K562 (cell line): ENCODE data around the gene EFCAB5. TPM values are rescaled to one million over a fixed set of nuclear protein-coding genes. Genes with fewer than 3 reads are reported as not detected.

Source experiments
- ATF3 ChIP-seq, 2 experiments: fragments of 450-650 bp in 1 of 2; sonication (generic) in 1 of 2; formaldehyde crosslinking in 1 of 2; IDR thresholded peaks in 1 of 2; conservative IDR thresholded peaks in 1 of 2; 2 replicates each; pipeline versions ENCODE4 v1.6.1 to v1.8.1; 2016 to 2023; ENCODE audit warnings: mild to moderate bottlenecking in 2 of 2, moderate library complexity in 2 of 2, inconsistent platforms in 1 of 2, missing genetic modification reagents in 1 of 2
- BMI1 ChIP-seq: fragments of 150-350 bp; IDR thresholded peaks from 2 replicates; pipeline ENCODE4 v1.6.1; 2014; ENCODE audit warnings: low read length
- BRCA1 ChIP-seq, 2 experiments: fragments of 450-650 bp in 1 of 2; sonication (generic) in 1 of 2; formaldehyde crosslinking in 1 of 2; IDR thresholded peaks; 2 replicates each; pipeline versions ENCODE4 v1.5.0 to v1.6.1; 2017 to 2020; ENCODE audit warnings: mild to moderate bottlenecking in 1 of 2, missing genetic modification reagents in 1 of 2
- BRD9 ChIP-seq: fragments of 450-650 bp; IDR thresholded peaks from 2 replicates; pipeline ENCODE4 v1.6.1; 2018; ENCODE audit warnings: low read depth; ENCODE audit not compliant: partially characterized antibody
- CCAR2 ChIP-seq: fragments of 200-400 bp; formaldehyde crosslinking; IDR thresholded peaks from 2 replicates; pipeline ENCODE4 v1.6.1; 2017; ENCODE audit warnings: mild to moderate bottlenecking, low read depth, low read length
- CHD1 ChIP-seq: fragments of 200-600 bp; sonication (generic); IDR thresholded peaks from one replicate; pipeline ENCODE4 v1.6.1; 2012; ENCODE audit warnings: mild to moderate bottlenecking, moderate library complexity, low read length, inconsistent platforms
- ETV1 ChIP-seq: fragments of 450-650 bp; conservative IDR thresholded peaks from 2 replicates; pipeline ENCODE4 v1.6.1; 2016; ENCODE audit warnings: missing genetic modification characterization, control low read depth, low read depth, missing compliant biosample characterization
- FOXA1 ChIP-seq: fragments of 450-650 bp; IDR thresholded peaks from 2 replicates; pipeline ENCODE4 v1.6.1; 2016; ENCODE audit warnings: mild to moderate bottlenecking, borderline replicate concordance
- HDAC2 ChIP-seq: fragments of 450-650 bp; IDR thresholded peaks from 2 replicates; pipeline ENCODE4 v1.6.1; 2016; ENCODE audit warnings: mild to moderate bottlenecking
- HDAC3 ChIP-seq: fragments of 450-650 bp; IDR thresholded peaks from 2 replicates; pipeline ENCODE4 v1.6.1; 2018; ENCODE audit warnings: borderline replicate concordance, mild to moderate bottlenecking, moderate library complexity; ENCODE audit not compliant: partially characterized antibody
- KLF16 ChIP-seq: IDR thresholded peaks from 2 replicates; pipeline ENCODE4 v1.6.1; 2016; ENCODE audit warnings: antibody characterized with exemption
- MED1 ChIP-seq: sonication (generic); formaldehyde crosslinking; IDR thresholded peaks from 2 replicates; pipeline ENCODE4 v1.8.1; 2023; ENCODE audit warnings: missing genetic modification reagents, borderline replicate concordance
- MEF2D ChIP-seq: conservative IDR thresholded peaks from 2 replicates; pipeline ENCODE4 v1.6.1; 2016; ENCODE audit warnings: low read depth, missing genetic modification characterization, missing compliant biosample characterization
- PCBP1 ChIP-seq: fragments of 200-400 bp; formaldehyde crosslinking; IDR thresholded peaks from 2 replicates; pipeline ENCODE4 v1.6.1; 2018; ENCODE audit warnings: mild to moderate bottlenecking, low read depth, low read length; ENCODE audit not compliant: poor library complexity, severe bottlenecking
- POLR2AphosphoS5 ChIP-seq: IDR thresholded peaks from 2 replicates; pipeline ENCODE4 v1.6.1; 2011; ENCODE audit warnings: mild to moderate bottlenecking, low read depth, low read length, moderate library complexity; ENCODE audit not compliant: control insufficient read depth, insufficient read depth
- SLC30A9 ChIP-seq: fragments of 250-450 bp; sonication (Bioruptor Pico); IDR thresholded peaks from 2 replicates; pipeline ENCODE4 v1.8.0; 2022; ENCODE audit warnings: mild to moderate bottlenecking, moderate library complexity
- SMAD1 ChIP-seq: fragments of 150-350 bp; IDR thresholded peaks from 2 replicates; pipeline ENCODE4 v1.6.1; 2014; ENCODE audit warnings: low read length, low read depth; ENCODE audit not compliant: partially characterized antibody
- ZC3H11A ChIP-seq: IDR thresholded peaks from 2 replicates; pipeline ENCODE4 v1.6.1; 2012; ENCODE audit warnings: low read depth, low read length, improper control_type of control experiment
- ZNF282 ChIP-seq: sonication (generic); formaldehyde crosslinking; IDR thresholded peaks from 2 replicates; pipeline ENCODE4 v1.8.1; 2023; ENCODE audit warnings: missing genetic modification reagents
- ZNF512 ChIP-seq: IDR thresholded peaks from 2 replicates; pipeline ENCODE4 v1.6.1; 2016; ENCODE audit warnings: missing genetic modification characterization, missing compliant biosample characterization
- ZNF551 ChIP-seq: fragments of 250-450 bp; sonication (Bioruptor Pico); IDR thresholded peaks from 2 replicates; pipeline ENCODE4 v1.5.0; 2021; ENCODE audit warnings: mild to moderate bottlenecking, moderate library complexity
- ZNF76 ChIP-seq: fragments of 250-450 bp; sonication (Bioruptor Pico); IDR thresholded peaks from 2 replicates; pipeline ENCODE4 v1.4.0; 2020; ENCODE audit warnings: mild to moderate bottlenecking, moderate library complexity, borderline replicate concordance
- polyA plus RNA-seq, 8 experiments: library from polyadenylated mRNA; depleted of rRNA in 4 of 8; stranded (reverse) in 5 of 8; unstranded in 3 of 8; fragments of >200 nt; fragmentation: Nextera tagmentation in 2 of 8; fragmentation: Illumina TruSeq in 1 of 8; extraction: Ambion mirVana in 2 of 8; extraction: Trizol in 1 of 8; gene quantifications; 2 replicates each; pipeline versions ENCODE4 v1.2.1 to v1.2.3, GENCODE V29; 2011 to 2014; ENCODE audit warnings: inconsistent platforms in 1 of 8, missing spikeins in 1 of 8
- total RNA-seq, 7 experiments: library from RNA; depleted of rRNA in 6 of 7; stranded (reverse); fragments of >200 nt in 6 of 7; fragmentation: Illumina TruSeq in 2 of 7; extraction: Trizol in 2 of 7; gene quantifications; 2 replicates each; pipeline versions ENCODE4 v1.2.1 to v1.2.3, GENCODE V29; 2011 to 2021; ENCODE audit warnings: low replicate concordance in 1 of 7
- TF ChIP-seq, protein P1 (sequence below): sonication (generic); formaldehyde crosslinking; IDR thresholded peaks from 2 replicates; pipeline ENCODE4 v1.9.0; 2022; ENCODE audit warnings: mild to moderate bottlenecking, missing genetic modification reagents
- TF ChIP-seq, protein P2 (sequence below): fragments of 200-800 bp; sonication (Bioruptor generic); IDR thresholded peaks from 2 replicates; pipeline ENCODE4 v1.6.1; 2017; ENCODE audit warnings: missing genetic modification characterization, missing compliant biosample characterization

EFCAB5 gene
- total and polyA plus RNA-seq, 9 of the 15 experiments (the other 6 are each of a cell fraction or from before 2014, with no cell fraction given): 0.06 to 0.11 TPM; not detected in 7

DNA sequence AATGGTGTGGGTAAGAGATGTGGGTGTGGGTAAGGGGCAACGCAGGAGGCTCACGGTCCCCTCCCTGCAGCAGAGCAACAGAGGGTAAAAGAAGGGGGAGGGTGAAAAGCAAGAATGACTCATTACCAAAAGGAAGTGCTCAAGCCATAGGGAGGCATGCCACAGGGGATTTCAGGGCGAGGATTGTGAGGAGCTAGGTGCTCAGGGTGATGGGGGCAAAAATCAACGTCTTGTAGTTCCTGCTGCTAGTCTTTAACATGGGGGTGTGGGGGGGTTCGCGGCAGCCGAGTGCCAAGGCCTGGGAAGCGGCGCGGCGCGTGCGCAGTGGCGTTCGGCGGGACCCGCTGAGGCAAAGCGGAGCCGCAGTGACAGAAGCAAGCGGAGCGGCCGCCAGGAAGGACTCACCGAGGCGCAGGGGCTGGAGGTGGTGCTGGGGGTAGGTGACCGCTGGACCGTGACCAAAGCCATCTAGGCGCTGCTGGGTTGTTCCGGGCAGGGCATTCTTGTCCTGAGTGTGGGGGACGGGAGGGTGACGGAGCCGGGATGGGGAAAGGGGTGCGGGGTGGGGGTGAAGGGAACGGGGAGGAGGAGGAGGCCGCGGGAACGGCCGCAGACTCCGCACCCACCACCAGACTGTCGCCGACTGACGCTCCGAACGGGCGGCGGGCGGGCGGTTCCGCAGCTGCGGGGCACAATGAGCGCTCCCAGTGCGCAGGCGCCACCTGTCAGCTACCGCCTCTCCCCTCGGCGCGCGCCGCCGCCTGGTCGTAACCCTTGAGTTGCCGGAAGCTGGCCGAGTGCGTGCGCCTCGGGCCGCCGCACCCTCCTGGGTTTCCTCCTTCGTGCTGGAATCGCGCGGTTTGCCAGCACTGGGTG is 11.7 kb upstream of the EFCAB5 start, which contains the start of gene SSH2 (continued):
- TF ChIP-seq FOXA1 (no peak), CCAR2 (no peak), SLC30A9 (no peak), ZC3H11A (no peak), ZNF551 (CRISPR knock-in tag) (no peak), PCBP1 (peak; percentile 99), CHD1 (no peak), BRD9 (peak; percentile 41), BMI1 (no peak), MEF2D (tag) (no peak), ZNF512 (tag) (no peak), HDAC2 (peak; percentile 52; the same call in 1 of the 2 replicates), ETV1 (tag) (peak; percentile 62; the same call in 1 of the 2 replicates), SMAD1 (no peak), HDAC3 (no peak), ATF3 (IDR thresholded peaks at IDR 0.05) (peak; percentile 91), ATF3 (CRISPR knock-in tag; conservative IDR thresholded peaks at IDR 0.05) (no peak), POLR2AphosphoS5 (peak; percentile 42; the same call in 1 of the 2 replicates), MED1 (CRISPR knock-in tag) (no peak), ZNF76 (CRISPR knock-in tag) (no peak), ZNF282 (CRISPR knock-in tag) (no peak), BRCA1 (IDR thresholded peaks at IDR 0.05) (no peak), BRCA1 (CRISPR knock-in tag; IDR thresholded peaks at IDR 0.05) (no peak), KLF16 (no peak)
- TF ChIP-seq, protein P1, sequence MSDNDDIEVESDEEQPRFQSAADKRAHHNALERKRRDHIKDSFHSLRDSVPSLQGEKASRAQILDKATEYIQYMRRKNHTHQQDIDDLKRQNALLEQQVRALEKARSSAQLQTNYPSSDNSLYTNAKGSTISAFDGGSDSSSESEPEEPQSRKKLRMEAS (CRISPR knock-in tag): peak; percentile 24; the same call in 1 of the 2 replicates
- TF ChIP-seq, protein P2, sequence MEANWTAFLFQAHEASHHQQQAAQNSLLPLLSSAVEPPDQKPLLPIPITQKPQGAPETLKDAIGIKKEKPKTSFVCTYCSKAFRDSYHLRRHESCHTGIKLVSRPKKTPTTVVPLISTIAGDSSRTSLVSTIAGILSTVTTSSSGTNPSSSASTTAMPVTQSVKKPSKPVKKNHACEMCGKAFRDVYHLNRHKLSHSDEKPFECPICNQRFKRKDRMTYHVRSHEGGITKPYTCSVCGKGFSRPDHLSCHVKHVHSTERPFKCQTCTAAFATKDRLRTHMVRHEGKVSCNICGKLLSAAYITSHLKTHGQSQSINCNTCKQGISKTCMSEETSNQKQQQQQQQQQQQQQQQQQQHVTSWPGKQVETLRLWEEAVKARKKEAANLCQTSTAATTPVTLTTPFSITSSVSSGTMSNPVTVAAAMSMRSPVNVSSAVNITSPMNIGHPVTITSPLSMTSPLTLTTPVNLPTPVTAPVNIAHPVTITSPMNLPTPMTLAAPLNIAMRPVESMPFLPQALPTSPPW (CRISPR knock-in tag): peak; percentile 67
